ENCODE results near the gene PARVG.

The PARVG gene

DNA sequence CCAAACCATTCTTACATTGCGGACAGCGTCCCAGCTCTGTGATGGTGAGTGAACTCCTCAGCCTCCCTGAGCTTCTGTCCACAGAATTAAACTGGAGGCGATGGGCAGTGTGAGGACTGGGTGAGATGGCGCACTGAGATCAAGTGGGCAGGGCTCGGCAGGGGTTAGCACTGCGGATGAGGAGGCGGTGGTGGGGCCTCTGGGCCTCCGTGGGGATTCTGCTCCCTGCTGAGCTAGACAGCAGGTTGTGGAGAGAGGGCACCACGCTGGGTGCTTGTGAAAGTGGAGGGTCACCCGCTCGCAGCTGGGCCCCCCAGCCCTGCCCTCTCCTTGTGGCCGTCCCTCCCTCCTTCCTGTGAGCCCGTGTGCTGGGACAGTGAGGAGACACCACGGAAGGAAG is 25.6 kb upstream of the PARVG start:
- DNase-seq (ENCODE audit: low read depth in 2 of 2): no peak

DNA sequence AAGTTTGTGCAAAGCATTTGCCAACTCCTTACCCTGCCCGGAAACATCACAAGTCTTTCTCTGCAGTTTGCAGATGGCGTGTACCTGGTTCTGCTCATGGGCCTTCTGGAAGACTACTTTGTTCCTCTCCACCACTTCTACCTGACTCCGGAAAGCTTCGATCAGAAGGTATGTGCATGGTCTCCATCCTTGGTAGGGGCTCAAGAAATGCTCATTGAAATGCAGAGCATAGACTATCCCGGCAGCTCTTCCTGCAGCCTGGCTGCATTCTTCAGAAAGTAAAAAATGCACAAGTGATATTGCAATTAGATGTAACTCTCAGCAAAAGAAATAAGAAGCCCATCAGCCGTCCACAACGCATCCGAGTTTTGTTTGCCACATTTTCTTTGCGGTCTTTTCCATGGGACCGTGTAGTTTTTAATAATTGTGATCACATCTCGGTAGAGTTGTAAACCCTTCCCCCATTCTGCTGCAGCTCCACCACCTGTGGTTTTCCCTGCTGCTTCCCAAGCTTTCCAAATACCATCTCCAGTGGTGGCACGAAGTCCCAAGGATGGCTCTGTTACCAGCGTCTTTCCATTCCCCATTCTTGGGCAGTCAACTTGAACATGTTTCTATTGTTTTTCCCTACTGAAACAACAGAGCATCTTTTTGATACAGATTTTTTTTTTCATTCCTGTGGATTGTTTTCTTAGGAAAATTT is 22.7 kb upstream of the PARVG start:
- DNase-seq (ENCODE audit: low read depth in 2 of 2): no peak

DNA sequence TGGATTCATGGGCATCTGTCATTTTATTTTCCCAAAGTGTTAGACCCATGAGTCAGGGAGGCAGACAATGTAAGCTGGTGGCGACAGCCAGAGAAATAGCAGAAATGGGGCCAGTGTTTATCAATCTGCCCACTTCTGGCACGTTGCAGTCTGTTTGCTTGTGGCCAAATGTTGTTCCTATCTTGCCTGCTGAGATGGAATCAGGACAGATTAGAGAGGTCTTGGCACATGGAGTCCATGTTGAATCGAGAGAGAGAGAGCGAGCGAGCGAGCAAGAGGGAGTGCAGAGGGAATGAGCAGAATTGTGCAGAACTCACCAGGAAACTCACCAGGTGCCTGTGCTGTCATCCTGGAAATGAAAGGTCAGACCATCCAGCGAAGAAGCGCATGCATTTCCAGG is 21.9 kb upstream of the PARVG start:
- no peak for DNase-seq (ENCODE audit: low read depth in 2 of 2)

DNA sequence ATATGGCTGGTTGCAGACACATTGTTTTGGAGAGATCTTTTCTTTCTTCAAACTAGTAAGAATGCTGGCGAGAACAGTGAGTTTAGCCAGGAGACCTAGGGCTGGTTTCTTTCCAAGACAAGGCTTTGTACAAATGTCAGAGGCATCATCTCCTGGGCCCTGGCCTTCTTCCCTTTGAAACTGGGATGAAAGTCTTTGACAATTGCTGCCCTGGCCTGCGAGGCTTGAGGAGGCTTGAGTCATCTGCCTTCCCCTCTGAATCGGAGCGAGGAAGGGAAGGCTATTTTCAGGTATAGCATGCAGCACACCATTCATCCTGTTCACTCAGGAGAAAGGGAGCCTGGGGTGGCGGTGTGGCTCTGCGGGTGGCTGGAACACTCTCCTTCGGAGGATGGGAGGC is 21.5 kb upstream of the PARVG start:
- DNase-seq (ENCODE audit: low read depth in 2 of 2): no peak

DNA sequence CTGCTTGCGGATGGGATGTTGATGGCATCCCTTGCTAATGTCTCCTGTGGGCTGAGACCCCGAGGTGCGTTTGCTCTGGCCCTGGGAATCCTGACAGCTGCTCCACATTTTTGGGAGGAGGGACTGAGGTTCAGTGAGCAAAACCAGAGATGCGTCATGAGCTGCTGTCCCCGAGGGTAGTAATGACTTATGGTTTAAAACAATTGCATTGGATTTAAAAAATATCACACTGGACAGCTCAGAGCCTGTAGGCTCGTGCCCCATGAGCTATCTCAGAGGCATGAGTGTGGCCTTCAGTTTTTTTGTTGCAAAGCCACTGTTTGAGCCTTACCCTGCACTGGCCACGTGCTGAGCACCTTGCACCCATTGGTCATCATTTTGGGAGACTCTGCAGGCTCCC is 20.9 kb upstream of the PARVG start:
- no peak for DNase-seq (ENCODE audit: low read depth in 2 of 2)

DNA sequence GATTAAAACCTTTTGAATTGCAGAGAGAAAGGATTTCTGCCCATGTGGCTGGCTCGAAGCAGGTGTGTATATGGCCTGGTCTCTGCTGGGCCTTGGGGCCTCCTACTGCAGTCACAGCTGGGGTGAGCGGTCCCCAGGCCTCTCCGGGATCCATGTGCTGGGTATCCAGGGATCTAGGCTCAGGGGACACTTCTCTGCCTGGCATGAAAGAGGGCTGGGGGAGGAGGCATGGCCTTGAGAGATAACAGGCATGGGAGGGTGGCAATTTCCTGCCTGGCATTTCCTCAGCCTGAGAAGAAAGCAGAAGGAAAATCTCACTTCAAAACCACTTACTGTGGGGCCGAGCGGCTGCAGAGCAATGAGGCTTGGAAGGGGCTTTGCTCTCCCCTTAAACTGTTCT is 20.3 kb upstream of the PARVG start:
- DNase-seq (ENCODE audit: low read depth in 2 of 2): no peak

DNA sequence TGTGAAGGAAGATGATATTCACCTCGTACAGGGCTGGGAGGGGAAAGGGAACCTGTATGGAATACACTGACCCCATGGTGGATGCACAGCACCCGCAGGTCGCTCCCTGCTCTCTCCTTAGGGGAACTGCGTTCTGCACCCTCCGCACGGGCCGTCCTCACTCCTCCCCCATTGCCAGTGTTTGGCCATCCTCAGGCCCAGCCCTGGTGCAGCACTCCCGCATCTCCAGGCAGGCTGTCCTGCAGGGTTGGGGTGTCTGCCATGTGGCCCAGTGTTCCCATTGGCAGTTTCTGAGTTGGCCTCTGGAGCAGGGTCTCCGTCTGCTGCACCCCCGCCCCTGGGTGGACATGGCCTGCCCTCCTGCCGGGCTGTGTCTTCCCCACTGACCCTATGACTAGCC is 19.1 kb upstream of the PARVG start:
- DNase-seq (ENCODE audit: low read depth in 2 of 2): no peak

DNA sequence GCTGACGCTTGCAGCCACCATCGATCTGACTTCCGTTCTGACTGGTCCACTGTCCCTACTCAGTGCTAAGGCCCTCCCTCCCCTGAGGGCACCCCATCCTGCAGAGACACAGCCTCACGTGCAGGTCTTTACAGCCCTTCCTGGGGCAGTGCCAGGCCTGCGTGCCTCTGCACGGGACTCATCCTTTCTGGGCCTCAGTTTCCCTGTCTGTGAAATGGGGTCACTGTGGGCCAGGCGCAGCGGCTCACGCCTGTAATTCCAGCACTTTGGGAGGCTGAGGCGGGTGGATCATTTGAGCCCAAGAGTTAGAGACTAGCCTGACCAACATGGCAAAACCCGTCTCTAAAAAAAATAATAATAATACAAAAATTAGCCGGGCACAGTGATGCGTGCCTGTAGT is 17.8 kb upstream of the PARVG start:
- no peak for DNase-seq (ENCODE audit: low read depth in 2 of 2)

DNA sequence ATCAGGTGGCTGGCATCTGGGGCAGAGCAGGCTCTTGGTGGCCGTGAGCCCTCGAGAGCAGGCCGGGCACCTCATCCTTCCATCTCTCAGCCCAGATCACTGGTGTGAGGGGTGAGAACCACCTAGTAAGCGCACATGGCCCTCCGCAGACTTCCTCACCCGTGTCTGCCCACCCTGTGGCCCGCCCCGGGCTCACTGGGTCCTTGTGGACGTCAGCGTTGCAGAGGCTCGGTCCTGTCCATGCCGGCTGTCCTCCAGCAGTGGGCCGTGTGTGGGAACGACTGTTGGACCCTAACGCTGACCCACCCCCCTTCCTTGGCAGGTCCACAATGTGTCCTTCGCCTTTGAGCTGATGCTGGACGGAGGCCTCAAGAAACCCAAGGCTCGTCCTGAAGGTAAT is 17.2 kb upstream of the PARVG start:
- no peak for DNase-seq (ENCODE audit: low read depth in 2 of 2)

DNA sequence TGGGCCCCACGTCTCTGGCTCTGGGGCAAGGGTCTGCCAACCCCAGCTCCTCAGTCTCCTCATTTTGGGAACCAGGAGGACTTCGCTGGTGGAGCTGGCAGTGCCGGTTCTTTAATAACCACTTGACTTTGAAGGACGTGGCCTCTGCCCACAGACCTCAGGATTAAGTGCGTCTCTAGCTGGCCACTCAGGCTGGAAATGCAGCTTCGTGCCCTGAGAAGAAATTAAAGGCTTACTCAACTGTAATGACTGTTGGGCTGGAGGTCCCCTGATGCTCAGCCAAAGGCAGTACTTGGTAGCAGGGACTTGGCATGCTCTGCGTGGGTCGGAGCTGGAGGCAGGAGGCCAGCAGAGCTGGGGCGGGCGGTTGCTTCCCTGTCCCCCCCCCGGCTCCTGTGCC is 16.7 kb upstream of the PARVG start:
- DNase-seq (ENCODE audit: low read depth in 2 of 2): no peak

DNA sequence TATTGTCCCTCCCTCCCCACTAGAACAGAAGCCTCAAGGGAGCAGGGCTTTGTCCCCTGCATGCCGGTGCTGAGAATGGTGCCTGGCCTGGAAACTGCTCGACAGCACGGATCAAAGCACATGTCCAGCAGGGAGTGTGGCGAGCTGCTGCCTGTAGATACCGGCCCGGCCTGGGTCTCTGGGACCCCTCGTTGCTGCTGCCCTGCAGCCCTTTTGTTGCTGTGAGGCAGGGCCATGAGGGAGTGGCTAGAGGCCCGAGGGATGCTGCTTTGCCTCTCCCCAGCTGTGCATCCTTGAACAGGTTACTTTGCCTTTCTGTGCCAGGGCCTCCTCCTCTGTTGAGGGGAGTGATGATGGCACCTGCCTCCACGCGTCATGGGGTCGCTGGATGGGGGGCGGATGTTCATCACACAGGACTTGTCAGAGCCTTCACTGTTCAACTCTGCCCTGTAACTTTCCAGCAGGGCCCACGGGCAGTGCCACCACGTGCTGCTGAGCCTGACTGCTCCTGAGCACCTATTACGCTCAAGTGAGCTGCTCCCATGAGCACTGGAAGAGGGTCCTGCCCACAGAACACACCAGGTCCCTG is 15.3 kb upstream of the PARVG start:
- no peak for DNase-seq (ENCODE audit: low read depth in 2 of 2)

DNA sequence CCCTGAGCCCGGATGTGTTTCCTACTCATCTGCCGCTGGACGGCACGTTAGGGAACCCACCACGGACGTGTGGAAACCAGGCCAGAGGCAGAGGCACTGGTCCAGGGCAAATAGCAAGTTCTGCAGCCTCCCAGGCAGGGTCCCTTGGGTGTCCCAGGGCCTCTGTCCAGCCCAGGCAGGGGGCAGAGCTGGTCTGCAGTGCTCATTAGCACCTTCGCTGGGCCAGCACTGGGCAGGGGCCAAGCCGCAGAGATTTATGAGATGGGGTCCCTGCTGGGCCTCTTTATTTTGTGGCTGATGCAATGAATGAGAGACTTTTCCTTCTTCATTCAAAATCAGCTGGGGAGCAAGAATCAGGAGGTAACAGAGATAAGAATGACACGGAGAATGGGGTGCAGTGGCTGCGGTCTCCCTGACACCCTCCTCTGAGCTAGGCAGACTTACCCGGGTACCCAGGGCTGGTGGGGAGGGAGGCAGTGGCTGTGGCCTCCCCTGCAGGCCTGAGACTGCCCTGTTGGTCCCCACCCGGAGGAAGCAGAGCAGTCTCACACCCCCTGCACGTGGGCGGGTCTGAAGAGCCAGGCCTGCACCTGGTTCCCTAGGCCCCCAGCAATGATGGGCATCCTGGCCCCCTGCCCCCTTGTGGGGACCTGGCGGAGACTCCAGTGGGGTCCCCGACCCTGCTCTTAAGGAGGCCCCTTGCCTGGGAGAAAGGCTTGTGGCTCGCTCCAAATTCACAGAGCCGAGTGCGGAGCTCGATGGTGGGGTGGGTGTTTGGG is 14.0 kb upstream of the PARVG start:
- no peak for DNase-seq (ENCODE audit: low read depth in 2 of 2)

DNA sequence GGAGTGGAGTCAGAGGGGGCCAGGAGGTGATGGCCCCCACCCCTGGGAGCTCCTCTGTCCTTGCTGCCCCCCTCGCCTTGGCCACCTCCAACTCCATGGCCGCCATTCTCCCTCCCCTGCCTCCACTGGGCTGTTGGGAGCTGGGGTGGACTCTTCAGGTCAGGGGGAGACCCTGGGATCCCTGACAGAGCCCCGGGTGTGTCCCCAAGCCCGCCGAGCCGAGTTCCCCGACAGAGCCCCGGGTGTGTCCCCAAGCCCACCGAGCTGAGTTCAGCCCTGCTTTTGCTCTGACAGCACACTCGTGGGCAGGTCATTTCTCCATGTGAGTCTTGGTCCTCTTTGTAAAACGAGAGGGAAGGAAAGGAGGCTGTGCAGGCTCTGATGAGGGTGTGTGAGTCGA is 13.2 kb upstream of the PARVG start:
- no peak for DNase-seq (ENCODE audit: low read depth in 2 of 2)

DNA sequence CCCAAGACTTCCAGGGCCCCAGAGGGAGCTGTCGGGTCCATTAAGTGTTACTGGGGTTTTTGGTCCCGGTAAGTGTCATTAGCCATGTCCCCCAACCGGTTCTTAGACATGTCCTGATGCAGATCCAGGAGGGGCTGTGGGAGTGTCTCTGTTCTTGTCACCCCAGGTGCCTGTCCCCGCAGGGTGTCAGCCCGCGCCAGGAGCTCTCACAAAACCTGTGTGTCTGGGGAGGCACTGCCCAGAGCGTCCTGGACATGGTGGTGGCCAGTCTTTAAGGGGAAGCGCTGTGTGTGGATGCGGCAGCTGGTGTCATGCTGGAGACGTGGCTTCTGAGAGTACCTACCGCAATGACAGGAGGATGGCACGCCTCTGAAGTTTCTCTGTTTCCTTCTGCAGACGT is 12.5 kb upstream of the PARVG start:
- no peak for DNase-seq (ENCODE audit: low read depth in 2 of 2)

DNA sequence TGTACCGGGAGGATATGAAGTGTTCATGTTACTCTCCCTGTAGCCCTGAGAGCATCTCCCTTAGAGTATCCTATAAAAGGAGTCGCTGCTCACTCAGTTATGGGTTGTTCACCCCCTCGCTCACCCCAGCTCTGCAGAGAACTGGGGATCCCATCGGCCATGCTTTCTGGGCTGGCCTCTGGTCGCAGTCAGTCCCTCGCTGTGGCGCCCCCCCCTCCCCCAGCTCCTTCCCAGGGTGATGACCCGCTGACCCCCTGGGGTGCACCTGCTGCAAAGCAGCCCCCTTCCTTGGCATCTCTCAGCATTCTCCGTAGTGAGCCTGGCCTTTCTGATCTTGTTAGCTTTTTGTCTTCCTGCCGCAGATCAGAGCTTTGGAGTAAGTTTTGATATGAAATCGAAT is 10.3 kb upstream of the PARVG start:
- DNase-seq (ENCODE audit: low read depth in 2 of 2): no peak

DNA sequence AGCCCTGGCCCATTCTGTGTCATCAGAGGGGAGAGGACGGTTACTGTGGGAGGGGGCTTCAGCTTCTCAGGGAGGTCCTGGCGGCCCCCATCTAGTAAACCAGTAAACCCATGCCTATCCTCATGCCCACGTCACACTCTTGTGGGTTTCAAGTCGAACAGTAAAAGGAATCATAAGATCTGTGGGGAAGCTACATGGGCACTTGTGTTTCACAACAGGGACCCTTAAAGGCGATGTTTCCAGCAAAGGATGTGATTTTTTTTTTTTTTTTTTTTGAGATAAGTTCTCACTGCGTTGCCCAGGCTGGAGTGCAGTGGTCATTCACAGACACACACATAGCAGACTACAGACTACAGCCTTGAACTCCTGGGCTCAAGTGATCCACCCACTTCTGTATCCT is 9.2 kb upstream of the PARVG start:
- no peak for DNase-seq (ENCODE audit: low read depth in 2 of 2)

DNA sequence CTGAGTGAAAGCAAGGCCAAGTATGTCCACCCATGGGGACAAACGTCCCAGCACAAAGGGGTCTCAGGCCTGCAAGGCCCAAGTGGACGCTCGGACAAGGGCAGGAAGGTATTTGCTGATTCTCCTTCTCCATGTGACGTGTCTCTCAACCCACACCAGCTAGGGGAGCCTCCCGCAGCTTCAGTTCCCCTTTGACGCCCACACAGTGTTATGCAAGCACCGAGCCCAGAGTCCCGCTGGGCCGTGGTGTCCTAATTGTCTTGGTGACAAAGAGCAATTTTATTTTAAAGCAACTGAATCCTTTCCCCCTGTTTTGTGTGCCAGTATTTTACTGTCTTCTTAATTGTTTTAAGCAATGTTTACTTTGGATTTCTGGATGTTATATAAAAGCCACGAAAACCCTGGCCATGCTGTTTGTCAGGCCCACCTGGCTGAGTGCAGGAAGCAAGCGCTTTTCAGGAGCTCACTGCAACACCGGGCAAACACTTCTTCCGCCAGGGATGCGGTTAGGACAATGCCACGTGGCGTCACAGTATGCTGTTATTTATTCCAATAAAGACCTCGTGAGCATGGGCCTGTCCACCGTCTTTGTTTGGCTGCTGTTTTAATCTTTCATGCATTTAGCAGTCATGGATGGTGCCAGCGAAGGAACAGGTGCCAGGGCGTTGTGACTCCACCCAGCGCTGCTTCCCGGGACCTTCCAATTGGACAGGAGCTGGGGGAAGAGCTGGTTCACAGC is 8.2 kb upstream of the PARVG start:
- no peak for DNase-seq (ENCODE audit: low read depth in 2 of 2)

DNA sequence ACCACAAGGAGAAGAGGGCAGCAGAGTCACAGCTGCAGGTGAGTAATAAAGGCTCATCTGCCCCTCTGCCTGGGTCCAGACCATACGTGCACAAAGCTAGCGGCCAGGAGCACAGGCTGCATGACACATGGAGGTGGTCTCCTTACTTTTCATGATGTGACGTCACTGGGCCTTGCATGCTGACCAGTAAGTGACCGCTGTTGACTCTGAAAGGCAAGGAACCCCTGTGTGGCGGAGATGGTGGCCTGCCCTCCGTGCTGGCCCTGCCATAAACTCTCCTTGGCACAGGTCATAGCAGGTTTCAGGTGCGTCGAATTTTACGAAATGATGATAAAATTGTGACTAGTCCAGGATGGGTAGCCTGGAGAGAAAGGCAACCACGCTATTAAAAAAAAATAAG is 7.6 kb upstream of the PARVG start:
- DNase-seq (ENCODE audit: low read depth in 2 of 2): no peak

DNA sequence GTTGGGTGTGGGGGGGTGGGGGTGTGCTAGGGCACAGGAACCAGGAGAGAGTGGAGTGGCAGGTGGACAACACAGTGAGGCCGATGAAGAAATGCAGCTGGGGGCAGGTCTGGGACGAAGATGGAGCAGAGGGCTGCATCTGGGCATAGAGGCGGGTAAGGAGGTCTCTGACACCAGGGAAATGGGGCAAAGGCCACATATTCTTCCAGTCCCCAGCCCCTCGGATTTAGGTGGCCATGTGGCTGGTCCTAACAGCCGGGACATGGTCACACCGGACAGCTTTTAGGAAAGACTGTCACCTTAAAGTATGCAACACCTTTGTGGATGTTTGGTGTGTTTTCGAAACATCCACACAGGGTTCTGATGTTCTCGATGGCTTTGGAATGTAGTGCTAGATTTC is 5.0 kb upstream of the PARVG start:
- DNase-seq (ENCODE audit: low read depth in 2 of 2): no peak

DNA sequence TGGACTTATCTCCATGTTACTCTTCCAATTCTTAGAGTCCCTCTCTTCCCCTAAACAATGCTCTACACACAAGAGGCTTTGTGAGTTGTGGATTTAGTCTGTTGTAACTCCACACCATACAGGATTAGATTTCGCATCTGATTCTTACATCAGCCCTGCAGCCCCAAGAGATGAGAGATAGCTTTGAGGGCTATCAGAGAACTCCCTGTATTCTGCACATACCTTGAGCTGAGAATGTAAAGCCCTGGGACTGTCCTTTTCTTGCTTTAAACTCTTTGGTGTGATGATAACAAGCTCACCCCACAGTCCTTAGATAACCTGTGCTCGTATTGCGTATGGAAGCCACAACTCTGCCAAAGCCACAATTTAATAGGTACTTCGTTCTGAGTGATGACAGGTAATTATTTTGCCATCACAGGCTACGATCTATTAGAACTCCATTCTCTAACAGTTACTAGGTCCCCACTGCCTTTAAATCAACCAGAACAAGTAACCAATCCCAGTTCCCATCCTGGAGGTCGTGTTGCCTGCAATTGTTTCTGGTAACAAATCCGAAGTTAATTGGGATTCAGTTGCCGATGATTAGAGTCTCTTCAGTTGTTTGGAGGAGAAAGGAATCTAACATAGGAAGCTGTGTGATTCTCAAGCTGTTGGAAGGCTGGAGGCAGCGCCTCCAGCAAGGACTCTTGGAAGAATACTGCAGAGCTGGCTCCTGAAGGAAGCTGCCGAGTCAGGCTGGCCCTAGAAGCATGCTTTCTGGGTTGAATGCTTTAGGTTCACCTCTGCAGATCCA is 1.3 kb upstream of the PARVG start:
- DNase-seq (ENCODE audit: low read depth in 2 of 2): no peak

DNA sequence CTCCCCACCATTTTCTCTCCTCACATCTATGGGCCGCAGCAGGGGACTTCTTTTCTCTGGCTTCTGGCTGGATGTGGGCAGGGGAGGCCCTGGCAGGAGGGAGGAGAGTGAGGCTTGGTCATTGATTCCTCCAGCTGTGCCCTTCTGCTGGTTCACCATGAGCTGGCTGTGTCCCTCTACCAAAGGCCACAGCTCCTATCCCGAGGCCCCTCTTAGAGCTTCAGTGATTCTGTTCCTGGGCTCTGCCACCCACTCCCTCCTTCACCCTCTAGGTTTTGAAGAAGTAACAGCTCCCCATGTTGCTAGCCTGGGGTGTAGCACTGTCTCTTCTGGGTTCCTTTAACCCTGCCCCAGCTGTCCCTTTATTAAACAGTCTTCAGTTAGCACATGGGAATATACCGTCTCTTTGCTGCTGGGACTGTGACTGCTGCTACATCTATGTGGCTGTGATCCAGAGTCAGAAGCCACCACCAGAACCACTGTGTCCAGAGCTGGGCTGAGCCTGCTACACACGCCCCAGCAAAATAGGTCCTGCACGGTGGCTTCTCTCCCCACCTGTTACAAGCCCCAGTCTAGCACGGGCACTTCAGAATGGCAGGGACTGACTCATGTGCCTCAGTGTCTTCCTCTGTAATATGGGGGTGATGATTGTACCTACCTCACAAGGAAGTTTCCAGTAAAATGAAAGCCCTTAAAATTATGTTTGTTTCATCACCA is 578 bp upstream of the PARVG start:
- DNase-seq (ENCODE audit: low read depth in 2 of 2): no peak
